G401 (cell line): ENCODE results near the gene CRAMP1. TPM values are rescaled to one million over a fixed set of nuclear protein-coding genes. Genes with fewer than 3 reads are reported as not detected.
"Not testable (repeated sequence)": the region's sequence is repeated elsewhere in the genome, so short reads cannot be mapped to it uniquely, and the experiment has no call there.

ENCODE experiments used
- DNase-seq: peaks from one replicate; pipeline ENCODE4 v3.0.0-alpha.2; 2015; ENCODE audit warnings: low spot score
- in situ Hi-C: cut with HindIII; loops from 2 replicates; pipeline ENCODE4 v1.10.0; 2016; ENCODE audit warnings: low sequenced_read_pairs, mixed read lengths
- total RNA-seq: library from RNA; depleted of rRNA; stranded (reverse); fragments of >200 nt; shearing (Covaris generic); gene quantifications from 2 replicates; pipeline ENCODE4 v1.2.3, GENCODE V29; 2014

The CRAMP1 gene
- total RNA-seq, 1 experiment from 2014 or later: 7.6 TPM

GRCh38 chr16:1705324-1705687 is 93.1 kb downstream of the CRAMP1 start:
- in situ Hi-C loops, DNase-seq: not testable (repeated sequence)

- in situ Hi-C loops: no loop called here
- peak; percentile 86 for DNase-seq
These were observed 93.7 kb downstream of the CRAMP1 start, which contains the start of gene MAPK8IP3 for GRCh38 chr16:1705688-1706385. Gene MAPK8IP3, plus strand, starts transcription at chr16:1706195. Its CDS starts 145 bp downstream, at chr16:1706340.

- DNase-seq: no peak
- in situ Hi-C loops: no loop called here
These were observed 94.4 kb downstream of the CRAMP1 start for GRCh38 chr16:1706386-1707192.

GRCh38 chr16:1707193-1707790 is 95.1 kb downstream of the CRAMP1 start:
- peak; percentile 61 for DNase-seq
- in situ Hi-C loops: no loop called here

- peak; percentile 45 for DNase-seq
- in situ Hi-C loops: no loop called here
These were observed 96.1 kb downstream of the CRAMP1 start for GRCh38 chr16:1708083-1708767.

- DNase-seq: peak; percentile 81
- in situ Hi-C loops: no loop called here
These were observed 96.6 kb downstream of the CRAMP1 start for GRCh38 chr16:1708768-1709180.

- in situ Hi-C loops: no loop called here
- no peak for DNase-seq
These were observed 97.2 kb downstream of the CRAMP1 start for GRCh38 chr16:1709356-1709755.

- peak; percentile 27 for DNase-seq
- in situ Hi-C loops: no loop called here
These were observed 98.8 kb downstream of the CRAMP1 start for GRCh38 chr16:1710811-1711507.

- DNase-seq: peak; percentile 78
- in situ Hi-C loops: no loop called here
These were observed 100.7 kb downstream of the CRAMP1 start for GRCh38 chr16:1712791-1713261.

- peak; percentile 53 for DNase-seq
- in situ Hi-C loops: no loop called here
These were observed 101.2 kb downstream of the CRAMP1 start for GRCh38 chr16:1713331-1713730.

GRCh38 chr16:1713933-1714332 is 101.8 kb downstream of the CRAMP1 start:
- DNase-seq: peak; percentile 78

GRCh38 chr16:1715220-1715619 is 103.1 kb downstream of the CRAMP1 start:
- in situ Hi-C loops: no loop called here
- peak; percentile 59 for DNase-seq

More at GRCh38 chr16:1713933-1714332, 101.8 kb downstream of the CRAMP1 start:
- in situ Hi-C loops: no loop called here

GRCh38 chr16:1718236-1718635 is 106.1 kb downstream of the CRAMP1 start:
- DNase-seq, in situ Hi-C loops: not testable (repeated sequence)

GRCh38 chr16:1719559-1720229 is 107.5 kb downstream of the CRAMP1 start:
- in situ Hi-C loops, DNase-seq: not testable (repeated sequence)

GRCh38 chr16:1721372-1721771 is 109.2 kb downstream of the CRAMP1 start:
- in situ Hi-C loops: no loop called here
- DNase-seq: no peak

- in situ Hi-C loops: no loop called here
- peak; percentile 69 for DNase-seq
These were observed 111.4 kb downstream of the CRAMP1 start for GRCh38 chr16:1723450-1724147.

GRCh38 chr16:1724491-1724890 is 112.3 kb downstream of the CRAMP1 start:
- in situ Hi-C loops: no loop called here
- no peak for DNase-seq
